Thyroid gland (tissue), 4 donors: Measurements from ENCODE around the gene CD160. TPM values are rescaled to one million over a fixed set of nuclear protein-coding genes. Genes with fewer than 3 reads are reported as not detected.
A peak's percentile ranks its signal among the peaks of the same experiment; 100 is the strongest.
"Not testable (repeated sequence)": the region's sequence is repeated elsewhere in the genome, so short reads cannot be mapped to it uniquely, and the experiment has no call there.

Source experiments
- DNase-seq, 2 donors: peaks; one replicate each; pipeline ENCODE4 v3.0.0-alpha.2; 2019
- H3K27ac ChIP-seq, 3 donors: fragments of 200-600 bp; sonication (generic); 1 replicate in 2 of 3; 2 replicates in 1 of 3; pipeline ENCODE4 v1.5.1; 2016 to 2019; ENCODE audit warnings: mild to moderate bottlenecking in 1 of 3, moderate library complexity in 1 of 3
- H3K27me3 ChIP-seq: fragments of 200-600 bp; sonication (generic); one replicate; pipeline ENCODE4 v1.5.1; 2019
- H3K36me3 ChIP-seq, 2 donors: fragments of 200-600 bp; sonication (generic); one replicate each; pipeline ENCODE4 v1.5.1; 2016 to 2019
- H3K4me1 ChIP-seq, 2 donors: fragments of 200-600 bp; sonication (generic); one replicate each; pipeline ENCODE4 v1.5.1; 2017 to 2019
- H3K4me3 ChIP-seq, 3 donors: fragments of 200-600 bp; sonication (generic); replicated peaks in 1 of 3; 1 replicate in 2 of 3; 2 replicates in 1 of 3; pipeline ENCODE4 v1.5.1; 2016; ENCODE audit warnings: mild to moderate bottlenecking in 1 of 3
- H3K9me3 ChIP-seq: fragments of 200-600 bp; sonication (generic); one replicate; pipeline ENCODE4 v1.5.1; 2017
- POLR2A ChIP-seq, 2 donors: fragments of 450-650 bp; IDR thresholded peaks; one replicate each; pipeline ENCODE4 v1.6.1; 2017; ENCODE audit warnings: antibody characterized with exemption in 2 of 2, mild to moderate bottlenecking in 2 of 2, moderate library complexity in 1 of 2
- WGBS, 2 donors: methylation state at CpG; one replicate each; pipeline ENCODE4 v1.1.5; 2017; 5-methylcytosine and 5-hydroxymethylcytosine counted together
- intact Hi-C: fragments of 100-400 bp; cut with DNase I; formaldehyde crosslinking; loops from one replicate; pipeline ENCODE4 v1.15.1; 2023
- total RNA-seq, 4 donors: library from RNA; depleted of rRNA; stranded (reverse); fragments of >200 nt; gene quantifications; one replicate each; pipeline ENCODE4 v1.2.3, GENCODE V29; 2016
- TF ChIP-seq, protein P1 (sequence below), 6 experiments: fragments of 200-600 bp in 3 of 6; fragments of 450-650 bp in 3 of 6; sonication (generic) in 3 of 6; IDR thresholded peaks; one replicate each; pipeline ENCODE4 v1.5.1; 2016 to 2019; ENCODE audit warnings: antibody characterized with exemption in 6 of 6, mild to moderate bottlenecking in 2 of 6, inconsistent platforms in 1 of 6, moderate library complexity in 1 of 6

Gene CD160
- total RNA-seq, 4 donors from 2014 or later, result not detected

DNA sequence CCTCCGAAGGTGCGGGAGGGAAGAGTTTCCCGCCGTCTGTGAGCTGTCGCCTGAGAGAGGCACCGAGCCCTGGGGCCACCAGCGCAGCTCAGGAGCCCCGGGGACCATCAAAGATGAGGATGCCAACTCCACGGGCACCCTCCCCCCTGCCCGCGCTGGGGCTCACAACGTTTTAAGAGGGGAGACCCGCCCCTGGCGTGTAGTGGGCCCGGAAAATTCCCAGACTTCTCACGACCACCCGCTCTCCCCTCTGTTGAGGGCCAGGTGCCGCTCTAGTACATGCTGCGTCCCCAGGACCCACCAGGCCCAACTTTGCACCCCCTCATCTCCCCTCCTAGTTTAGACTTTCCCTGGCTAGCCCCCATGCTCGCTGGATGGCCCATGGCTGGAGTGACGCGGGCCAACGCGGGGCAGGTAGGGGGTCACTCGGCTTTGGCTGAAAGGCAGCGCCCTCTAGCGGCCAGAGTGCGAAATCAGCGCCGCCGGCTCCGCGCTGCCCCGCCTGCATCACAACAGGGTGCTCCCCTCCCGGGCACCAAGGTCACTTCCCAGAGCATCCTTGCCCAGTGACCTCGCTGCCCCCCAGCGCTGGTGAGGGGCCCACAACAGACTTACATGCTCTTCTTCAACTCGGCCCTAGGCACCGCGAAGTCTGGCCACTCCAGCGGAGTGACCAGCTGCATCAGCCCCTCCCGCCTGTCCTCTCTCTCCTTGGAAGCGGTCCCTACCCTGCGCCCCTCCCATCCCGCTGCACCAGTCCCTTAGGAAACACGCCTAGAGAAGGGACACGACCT, 1.8 kb downstream of the CD160 start:
- H3K27ac ChIP-seq, result no peak overlapping the region
- peaks cover 0 to 15% of the 10 kb centered on the region in 2 donors for H3K4me1 ChIP-seq
- intact Hi-C loops, result no loop called here
- no peaks in the 10 kb centered on the region for H3K36me3 ChIP-seq
- no peak for TF ChIP-seq POLR2A (IDR thresholded peaks at IDR 0.05)
- TF ChIP-seq, protein P1, sequence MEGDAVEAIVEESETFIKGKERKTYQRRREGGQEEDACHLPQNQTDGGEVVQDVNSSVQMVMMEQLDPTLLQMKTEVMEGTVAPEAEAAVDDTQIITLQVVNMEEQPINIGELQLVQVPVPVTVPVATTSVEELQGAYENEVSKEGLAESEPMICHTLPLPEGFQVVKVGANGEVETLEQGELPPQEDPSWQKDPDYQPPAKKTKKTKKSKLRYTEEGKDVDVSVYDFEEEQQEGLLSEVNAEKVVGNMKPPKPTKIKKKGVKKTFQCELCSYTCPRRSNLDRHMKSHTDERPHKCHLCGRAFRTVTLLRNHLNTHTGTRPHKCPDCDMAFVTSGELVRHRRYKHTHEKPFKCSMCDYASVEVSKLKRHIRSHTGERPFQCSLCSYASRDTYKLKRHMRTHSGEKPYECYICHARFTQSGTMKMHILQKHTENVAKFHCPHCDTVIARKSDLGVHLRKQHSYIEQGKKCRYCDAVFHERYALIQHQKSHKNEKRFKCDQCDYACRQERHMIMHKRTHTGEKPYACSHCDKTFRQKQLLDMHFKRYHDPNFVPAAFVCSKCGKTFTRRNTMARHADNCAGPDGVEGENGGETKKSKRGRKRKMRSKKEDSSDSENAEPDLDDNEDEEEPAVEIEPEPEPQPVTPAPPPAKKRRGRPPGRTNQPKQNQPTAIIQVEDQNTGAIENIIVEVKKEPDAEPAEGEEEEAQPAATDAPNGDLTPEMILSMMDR (IDR thresholded peaks at IDR 0.05), result peak; percentile 62 to 97 (median 88)
- H3K4me3 ChIP-seq, result peak overlapping the region in 1 of 3 donors; percentile 16
- H3K27me3 ChIP-seq, result no peaks in the 10 kb centered on the region
- WGBS, 2 donors, result 14 to 15% methylated on average over 26 to 33 of the region's 47 CpGs
- DNase-seq, result peak; percentile 67 to 69
- H3K9me3 ChIP-seq, result no peaks in the 10 kb centered on the region

DNA sequence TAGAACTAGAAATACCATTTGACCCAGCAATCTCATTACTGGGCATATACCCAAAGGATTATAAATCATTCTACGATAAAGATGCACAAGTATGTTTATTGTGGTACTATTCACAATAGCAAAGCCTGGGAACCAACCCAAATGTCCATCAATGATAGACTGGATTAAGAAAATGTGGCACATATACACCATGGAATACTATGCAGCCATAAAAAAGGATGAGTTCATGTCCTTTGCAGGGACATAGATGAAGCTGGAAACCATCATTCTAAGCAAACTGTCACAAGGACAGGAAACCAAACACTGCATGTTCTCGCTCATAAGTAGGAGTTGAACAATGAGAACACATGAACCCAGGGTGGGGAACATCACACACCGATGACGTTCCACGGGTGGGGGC, 6.9 kb downstream of the CD160 start:
- intact Hi-C loops, DNase-seq, H3K4me3 ChIP-seq, H3K27ac ChIP-seq, H3K9me3 ChIP-seq, H3K4me1 ChIP-seq, H3K27me3 ChIP-seq, H3K36me3 ChIP-seq: not testable (repeated sequence)
- 97% methylated on average over 5 of the region's 5 CpGs for WGBS, 2 donors

DNA sequence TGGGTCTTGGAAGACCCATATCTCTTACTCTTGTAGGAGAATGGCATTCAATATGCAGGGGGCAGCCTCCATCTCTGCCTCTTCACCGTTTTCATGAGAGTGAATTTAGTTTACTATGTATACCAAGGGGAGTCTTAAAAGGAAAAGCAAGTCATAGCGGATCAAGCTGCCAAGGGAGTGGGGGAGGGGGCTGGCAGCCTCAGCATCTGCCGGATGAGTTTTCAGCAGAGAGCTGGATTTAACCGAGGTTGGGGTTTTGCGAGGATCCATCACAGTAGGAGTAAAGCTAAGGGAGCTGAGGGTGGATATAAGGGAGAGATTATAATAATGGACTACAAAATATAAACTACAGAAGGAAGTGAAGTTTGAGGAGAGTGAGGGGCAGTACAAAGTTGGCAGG, 9.9 kb downstream of the CD160 start:
- WGBS, 2 donors, result 59 to 62% methylated on average over 5 of the region's 5 CpGs
- intact Hi-C loops, result no loop called here
- Histone ChIP-seq H3K4me1 (no peaks in the 10 kb centered on the region), H3K4me3 (no peak overlapping the region), H3K27ac (no peak overlapping the region), H3K36me3 (no peaks in the 10 kb centered on the region), H3K27me3 (no peaks in the 10 kb centered on the region), H3K9me3 (no peaks in the 10 kb centered on the region)
- DNase-seq, result no peak
- no peak for TF ChIP-seq POLR2A (IDR thresholded peaks at IDR 0.05)
- TF ChIP-seq, protein P1 (IDR thresholded peaks at IDR 0.05), result no peak

DNA sequence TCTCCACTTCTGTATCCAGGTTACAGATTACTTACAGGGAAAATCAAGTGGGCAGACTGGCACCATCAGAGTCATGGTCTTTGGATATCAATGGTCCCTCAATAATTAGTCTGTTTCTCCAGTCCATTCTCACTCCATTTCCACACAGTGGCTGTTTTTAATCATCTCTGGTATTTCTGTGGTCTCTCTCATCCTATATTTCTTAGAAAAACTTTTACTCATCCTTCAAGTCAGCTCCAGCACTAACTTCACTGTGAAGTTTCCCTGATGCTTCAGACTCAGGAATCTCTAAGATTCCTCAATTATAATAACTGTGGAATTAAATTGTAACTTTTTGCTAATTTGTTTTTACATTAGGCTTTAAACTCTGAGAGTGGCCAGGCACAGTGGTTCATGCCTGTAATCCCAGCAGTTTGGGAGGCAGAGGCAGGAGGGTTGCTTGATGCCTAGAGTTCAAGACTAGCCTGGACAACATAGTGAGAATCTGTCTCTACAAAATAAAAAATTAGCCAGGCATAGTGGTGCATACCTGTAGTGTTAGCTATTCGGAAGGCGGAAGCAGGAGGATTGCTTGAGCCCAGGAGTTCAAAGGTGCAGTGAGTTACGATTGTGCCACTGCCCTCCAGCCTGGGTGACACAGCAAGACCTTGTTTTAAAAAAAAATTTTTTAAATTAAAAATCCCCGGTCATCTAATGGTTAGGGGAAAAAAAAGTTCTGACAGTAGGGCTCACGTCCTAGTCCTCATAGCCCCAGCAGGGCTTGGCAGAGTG, 10.6 kb downstream of the CD160 start:
- H3K9me3 ChIP-seq, result no peaks in the 10 kb centered on the region
- TF ChIP-seq, protein P1 (IDR thresholded peaks at IDR 0.05), result no peak
- 93 to 94% methylated on average over 5 of the region's 5 CpGs for WGBS, 2 donors
- no peaks in the 10 kb centered on the region for H3K27me3 ChIP-seq
- no peaks in the 10 kb centered on the region for H3K4me1 ChIP-seq
- no peaks in the 10 kb centered on the region for H3K36me3 ChIP-seq
- no peak for DNase-seq
- intact Hi-C loops, result no loop called here
- no peak overlapping the region for H3K27ac ChIP-seq
- H3K4me3 ChIP-seq, result no peak overlapping the region

DNA sequence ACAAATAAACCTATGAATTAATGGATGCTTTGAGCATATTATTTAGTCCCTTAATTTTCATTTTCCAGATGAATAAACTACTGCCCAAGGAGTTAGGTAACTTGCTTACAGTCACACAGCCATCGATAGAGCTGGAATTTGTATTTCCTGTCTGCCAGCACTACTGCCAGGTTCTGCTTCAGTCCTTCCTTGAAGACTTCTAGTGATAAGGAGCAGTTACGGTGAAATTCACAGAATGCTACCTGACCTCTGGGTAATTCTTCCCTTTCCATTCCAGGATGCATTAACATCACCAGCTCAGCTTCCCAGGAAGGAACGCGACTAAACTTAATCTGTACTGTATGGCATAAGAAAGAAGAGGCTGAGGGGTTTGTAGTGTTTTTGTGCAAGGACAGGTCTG, 11.2 kb downstream of the CD160 start:
- intact Hi-C loops, result no loop called here
- no peaks in the 10 kb centered on the region for H3K9me3 ChIP-seq
- no peak for TF ChIP-seq POLR2A (IDR thresholded peaks at IDR 0.05)
- TF ChIP-seq, protein P1 (IDR thresholded peaks at IDR 0.05), result no peak

More for the DNA sequence above, 11.2 kb downstream of the CD160 start:
- 83 to 90% methylated on average over 4 of the region's 4 CpGs for WGBS, 2 donors
- Histone ChIP-seq H3K27ac (no peak overlapping the region), H3K4me3 (no peak overlapping the region), H3K36me3 (no peaks in the 10 kb centered on the region), H3K4me1 (no peaks in the 10 kb centered on the region), H3K27me3 (no peaks in the 10 kb centered on the region)
- no peak for DNase-seq
